K562 (cell line): ENCODE measurements around the gene KMT2A. TPM values are rescaled to one million over a fixed set of nuclear protein-coding genes. Genes with fewer than 3 reads are reported as not detected.
A peak's percentile ranks its signal among the peaks of the same experiment; 100 is the strongest.

Experiments used
- BRD4 ChIP-seq: fragments of 200-600 bp; sonication (generic); IDR thresholded peaks from 2 replicates; pipeline ENCODE4 v1.6.1; 2017; ENCODE audit warnings: inconsistent platforms
- HDAC1 ChIP-seq, 2 experiments: fragments of 450-650 bp; IDR thresholded peaks; 2 replicates each; pipeline ENCODE4 v1.6.1; 2016 to 2017; ENCODE audit warnings: inconsistent platforms in 1 of 2, mild to moderate bottlenecking in 1 of 2, moderate library complexity in 1 of 2
- MAZ ChIP-seq, 2 experiments: fragments of 450-650 bp in 1 of 2; sonication (generic) in 1 of 2; formaldehyde crosslinking; IDR thresholded peaks in 1 of 2; conservative IDR thresholded peaks in 1 of 2; 2 replicates each; pipeline versions ENCODE4 v1.4.0 to v1.5.0; 2020; ENCODE audit warnings: mild to moderate bottlenecking in 1 of 2, missing genetic modification reagents in 1 of 2
- NFRKB ChIP-seq: fragments of 450-650 bp; IDR thresholded peaks from 2 replicates; pipeline ENCODE4 v1.6.1; 2016; ENCODE audit warnings: low read depth
- POLR2AphosphoS5 ChIP-seq: IDR thresholded peaks from 2 replicates; pipeline ENCODE4 v1.6.1; 2011; ENCODE audit warnings: mild to moderate bottlenecking, low read depth, low read length, moderate library complexity; ENCODE audit not compliant: control insufficient read depth, insufficient read depth
- RBBP5 ChIP-seq: fragments of 200-600 bp; sonication (generic); IDR thresholded peaks from 2 replicates; pipeline ENCODE4 v1.6.1; 2012; ENCODE audit warnings: borderline replicate concordance, mild to moderate bottlenecking, low read length, control low read depth, inconsistent platforms; ENCODE audit not compliant: insufficient read depth, poor library complexity, severe bottlenecking
- SIN3B ChIP-seq: fragments of 450-650 bp; IDR thresholded peaks from 2 replicates; pipeline ENCODE4 v1.6.1; 2017; ENCODE audit warnings: low read depth, mild to moderate bottlenecking, moderate library complexity
- ZNF12 ChIP-seq: sonication (generic); formaldehyde crosslinking; IDR thresholded peaks from 2 replicates; pipeline ENCODE4 v1.4.0; 2020; ENCODE audit warnings: mild to moderate bottlenecking, missing genetic modification reagents
- ZNF431 ChIP-seq: sonication (generic); formaldehyde crosslinking; IDR thresholded peaks from 2 replicates; pipeline ENCODE4 v1.8.0; 2022; ENCODE audit warnings: mild to moderate bottlenecking, missing genetic modification reagents
- polyA plus RNA-seq, 8 experiments: library from polyadenylated mRNA; depleted of rRNA in 4 of 8; stranded (reverse) in 5 of 8; unstranded in 3 of 8; fragments of >200 nt; fragmentation: Nextera tagmentation in 2 of 8; fragmentation: Illumina TruSeq in 1 of 8; extraction: Ambion mirVana in 2 of 8; extraction: Trizol in 1 of 8; gene quantifications; 2 replicates each; pipeline versions ENCODE4 v1.2.1 to v1.2.3, GENCODE V29; 2011 to 2014; ENCODE audit warnings: inconsistent platforms in 1 of 8, missing spikeins in 1 of 8
- total RNA-seq, 7 experiments: library from RNA; depleted of rRNA in 6 of 7; stranded (reverse); fragments of >200 nt in 6 of 7; fragmentation: Illumina TruSeq in 2 of 7; extraction: Trizol in 2 of 7; gene quantifications; 2 replicates each; pipeline versions ENCODE4 v1.2.1 to v1.2.3, GENCODE V29; 2011 to 2021; ENCODE audit warnings: low replicate concordance in 1 of 7
- TF ChIP-seq, protein P1 (sequence below): fragments of 450-650 bp; IDR thresholded peaks from one replicate; pipeline ENCODE4 v1.6.1; 2018; ENCODE audit warnings: mild to moderate bottlenecking, moderate library complexity; ENCODE audit not compliant: partially characterized antibody
- TF ChIP-seq, protein P2 (sequence below): sonication (generic); formaldehyde crosslinking; IDR thresholded peaks from 2 replicates; pipeline ENCODE4 v1.8.0; 2022; ENCODE audit warnings: mild to moderate bottlenecking, missing genetic modification reagents
- TF ChIP-seq, protein P3 (sequence below): fragments of 200-800 bp; sonication (Bioruptor generic); IDR thresholded peaks from 2 replicates; pipeline ENCODE4 v1.6.1; 2017; ENCODE audit warnings: missing genetic modification characterization, missing compliant biosample characterization
- TF ChIP-seq, protein P4 (sequence below): fragments of 200-800 bp; sonication (Bioruptor generic); IDR thresholded peaks from 2 replicates; pipeline ENCODE4 v1.6.1; 2017; ENCODE audit warnings: missing genetic modification characterization, missing compliant biosample characterization
- TF ChIP-seq, protein P5 (sequence below): fragments of 450-650 bp; IDR thresholded peaks from 2 replicates; pipeline ENCODE4 v1.6.1; 2016; ENCODE audit warnings: borderline replicate concordance

The KMT2A gene
- total and polyA plus RNA-seq, 9 of the 15 experiments (the other 6 are each of a cell fraction or from before 2014, with no cell fraction given), result 9.6 to 59.9 (median 32.6) TPM

DNA sequence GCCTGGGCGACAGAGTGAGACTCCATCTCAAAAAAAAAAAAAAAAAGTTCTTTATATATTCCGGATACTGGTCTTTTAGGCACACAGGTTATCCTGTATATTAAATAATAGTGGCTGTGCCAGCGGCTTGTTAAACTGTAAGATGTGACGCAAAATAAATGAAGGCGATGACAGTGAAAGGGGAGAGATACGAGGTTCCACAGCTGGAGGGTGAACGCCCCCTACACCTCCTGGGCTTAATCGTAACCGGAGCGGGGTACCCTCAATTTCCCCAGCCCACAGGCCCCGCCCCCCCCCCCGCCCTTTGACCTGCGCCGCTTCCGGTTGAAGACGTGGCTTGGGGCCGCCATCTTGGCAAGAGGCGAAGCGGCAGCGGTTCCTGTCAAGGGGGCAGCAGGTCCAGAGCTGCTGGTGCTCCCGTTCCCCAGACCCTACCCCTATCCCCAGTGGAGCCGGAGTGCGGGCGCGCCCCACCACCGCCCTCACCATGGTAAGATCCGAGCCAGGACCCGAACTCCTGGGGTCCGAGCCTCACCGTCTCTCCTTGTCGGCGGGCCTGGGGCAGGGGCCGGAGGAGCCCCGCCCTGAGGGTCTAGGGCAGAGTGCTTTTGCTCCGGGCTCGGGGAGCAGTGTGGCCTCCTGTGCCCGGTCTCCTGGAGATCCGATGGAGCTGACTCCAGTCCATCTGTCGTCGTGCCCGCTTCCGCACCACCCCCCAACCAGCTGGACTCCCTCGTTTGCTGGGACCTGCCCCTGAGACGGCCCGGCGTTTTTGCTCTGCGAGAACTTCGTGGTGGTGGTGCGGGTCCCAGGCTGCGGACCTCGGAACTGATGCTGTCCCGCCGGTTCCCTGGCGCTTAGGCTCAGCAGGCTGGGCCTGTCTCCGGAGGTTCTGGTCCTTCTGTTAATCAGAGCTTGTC, 136.0 kb downstream of the KMT2A start, which contains the start of gene ARCN1 (continued):
- peak in 1 of 2 experiments; percentile 73; a peak in 1 of 4 replicates for TF ChIP-seq HDAC1 (IDR thresholded peaks at IDR 0.05)
- TF ChIP-seq, protein P1, sequence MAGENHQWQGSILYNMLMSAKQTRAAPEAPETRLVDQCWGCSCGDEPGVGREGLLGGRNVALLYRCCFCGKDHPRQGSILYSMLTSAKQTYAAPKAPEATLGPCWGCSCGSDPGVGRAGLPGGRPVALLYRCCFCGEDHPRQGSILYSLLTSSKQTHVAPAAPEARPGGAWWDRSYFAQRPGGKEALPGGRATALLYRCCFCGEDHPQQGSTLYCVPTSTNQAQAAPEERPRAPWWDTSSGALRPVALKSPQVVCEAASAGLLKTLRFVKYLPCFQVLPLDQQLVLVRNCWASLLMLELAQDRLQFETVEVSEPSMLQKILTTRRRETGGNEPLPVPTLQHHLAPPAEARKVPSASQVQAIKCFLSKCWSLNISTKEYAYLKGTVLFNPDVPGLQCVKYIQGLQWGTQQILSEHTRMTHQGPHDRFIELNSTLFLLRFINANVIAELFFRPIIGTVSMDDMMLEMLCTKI, result no peak
- peak; percentile 97 for TF ChIP-seq BRD4
- TF ChIP-seq, protein P2, sequence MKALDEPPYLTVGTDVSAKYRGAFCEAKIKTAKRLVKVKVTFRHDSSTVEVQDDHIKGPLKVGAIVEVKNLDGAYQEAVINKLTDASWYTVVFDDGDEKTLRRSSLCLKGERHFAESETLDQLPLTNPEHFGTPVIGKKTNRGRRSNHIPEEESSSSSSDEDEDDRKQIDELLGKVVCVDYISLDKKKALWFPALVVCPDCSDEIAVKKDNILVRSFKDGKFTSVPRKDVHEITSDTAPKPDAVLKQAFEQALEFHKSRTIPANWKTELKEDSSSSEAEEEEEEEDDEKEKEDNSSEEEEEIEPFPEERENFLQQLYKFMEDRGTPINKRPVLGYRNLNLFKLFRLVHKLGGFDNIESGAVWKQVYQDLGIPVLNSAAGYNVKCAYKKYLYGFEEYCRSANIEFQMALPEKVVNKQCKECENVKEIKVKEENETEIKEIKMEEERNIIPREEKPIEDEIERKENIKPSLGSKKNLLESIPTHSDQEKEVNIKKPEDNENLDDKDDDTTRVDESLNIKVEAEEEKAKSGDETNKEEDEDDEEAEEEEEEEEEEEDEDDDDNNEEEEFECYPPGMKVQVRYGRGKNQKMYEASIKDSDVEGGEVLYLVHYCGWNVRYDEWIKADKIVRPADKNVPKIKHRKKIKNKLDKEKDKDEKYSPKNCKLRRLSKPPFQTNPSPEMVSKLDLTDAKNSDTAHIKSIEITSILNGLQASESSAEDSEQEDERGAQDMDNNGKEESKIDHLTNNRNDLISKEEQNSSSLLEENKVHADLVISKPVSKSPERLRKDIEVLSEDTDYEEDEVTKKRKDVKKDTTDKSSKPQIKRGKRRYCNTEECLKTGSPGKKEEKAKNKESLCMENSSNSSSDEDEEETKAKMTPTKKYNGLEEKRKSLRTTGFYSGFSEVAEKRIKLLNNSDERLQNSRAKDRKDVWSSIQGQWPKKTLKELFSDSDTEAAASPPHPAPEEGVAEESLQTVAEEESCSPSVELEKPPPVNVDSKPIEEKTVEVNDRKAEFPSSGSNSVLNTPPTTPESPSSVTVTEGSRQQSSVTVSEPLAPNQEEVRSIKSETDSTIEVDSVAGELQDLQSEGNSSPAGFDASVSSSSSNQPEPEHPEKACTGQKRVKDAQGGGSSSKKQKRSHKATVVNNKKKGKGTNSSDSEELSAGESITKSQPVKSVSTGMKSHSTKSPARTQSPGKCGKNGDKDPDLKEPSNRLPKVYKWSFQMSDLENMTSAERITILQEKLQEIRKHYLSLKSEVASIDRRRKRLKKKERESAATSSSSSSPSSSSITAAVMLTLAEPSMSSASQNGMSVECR, result peak; percentile 76; the same call in 1 of the 2 replicates
- TF ChIP-seq, protein P3, sequence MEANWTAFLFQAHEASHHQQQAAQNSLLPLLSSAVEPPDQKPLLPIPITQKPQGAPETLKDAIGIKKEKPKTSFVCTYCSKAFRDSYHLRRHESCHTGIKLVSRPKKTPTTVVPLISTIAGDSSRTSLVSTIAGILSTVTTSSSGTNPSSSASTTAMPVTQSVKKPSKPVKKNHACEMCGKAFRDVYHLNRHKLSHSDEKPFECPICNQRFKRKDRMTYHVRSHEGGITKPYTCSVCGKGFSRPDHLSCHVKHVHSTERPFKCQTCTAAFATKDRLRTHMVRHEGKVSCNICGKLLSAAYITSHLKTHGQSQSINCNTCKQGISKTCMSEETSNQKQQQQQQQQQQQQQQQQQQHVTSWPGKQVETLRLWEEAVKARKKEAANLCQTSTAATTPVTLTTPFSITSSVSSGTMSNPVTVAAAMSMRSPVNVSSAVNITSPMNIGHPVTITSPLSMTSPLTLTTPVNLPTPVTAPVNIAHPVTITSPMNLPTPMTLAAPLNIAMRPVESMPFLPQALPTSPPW (CRISPR knock-in tag), result peak; percentile 94
- TF ChIP-seq MAZ (CRISPR knock-in tag; conservative IDR thresholded peaks at IDR 0.05 in 1 of 2, IDR thresholded peaks at IDR 0.05 in 1 of 2), result peak; percentile 64 to 81; a peak in 3 of 4 replicates
- TF ChIP-seq, protein P4, sequence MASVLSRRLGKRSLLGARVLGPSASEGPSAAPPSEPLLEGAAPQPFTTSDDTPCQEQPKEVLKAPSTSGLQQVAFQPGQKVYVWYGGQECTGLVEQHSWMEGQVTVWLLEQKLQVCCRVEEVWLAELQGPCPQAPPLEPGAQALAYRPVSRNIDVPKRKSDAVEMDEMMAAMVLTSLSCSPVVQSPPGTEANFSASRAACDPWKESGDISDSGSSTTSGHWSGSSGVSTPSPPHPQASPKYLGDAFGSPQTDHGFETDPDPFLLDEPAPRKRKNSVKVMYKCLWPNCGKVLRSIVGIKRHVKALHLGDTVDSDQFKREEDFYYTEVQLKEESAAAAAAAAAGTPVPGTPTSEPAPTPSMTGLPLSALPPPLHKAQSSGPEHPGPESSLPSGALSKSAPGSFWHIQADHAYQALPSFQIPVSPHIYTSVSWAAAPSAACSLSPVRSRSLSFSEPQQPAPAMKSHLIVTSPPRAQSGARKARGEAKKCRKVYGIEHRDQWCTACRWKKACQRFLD (CRISPR knock-in tag), result peak; percentile 49; the same call in 1 of the 2 replicates
- peak; percentile 77 for TF ChIP-seq POLR2AphosphoS5
- no peak for TF ChIP-seq ZNF431 (CRISPR knock-in tag)
- TF ChIP-seq RBBP5, result peak; percentile 86
- peak; percentile 87; the same call in 1 of the 2 replicates for TF ChIP-seq NFRKB
- 0 out of 2 replicates have a peak, but pooled peaks have one; percentile 75 for TF ChIP-seq ZNF12 (CRISPR knock-in tag)
- peak; percentile 38; the same call in 1 of the 2 replicates for TF ChIP-seq SIN3B
- TF ChIP-seq, protein P5, sequence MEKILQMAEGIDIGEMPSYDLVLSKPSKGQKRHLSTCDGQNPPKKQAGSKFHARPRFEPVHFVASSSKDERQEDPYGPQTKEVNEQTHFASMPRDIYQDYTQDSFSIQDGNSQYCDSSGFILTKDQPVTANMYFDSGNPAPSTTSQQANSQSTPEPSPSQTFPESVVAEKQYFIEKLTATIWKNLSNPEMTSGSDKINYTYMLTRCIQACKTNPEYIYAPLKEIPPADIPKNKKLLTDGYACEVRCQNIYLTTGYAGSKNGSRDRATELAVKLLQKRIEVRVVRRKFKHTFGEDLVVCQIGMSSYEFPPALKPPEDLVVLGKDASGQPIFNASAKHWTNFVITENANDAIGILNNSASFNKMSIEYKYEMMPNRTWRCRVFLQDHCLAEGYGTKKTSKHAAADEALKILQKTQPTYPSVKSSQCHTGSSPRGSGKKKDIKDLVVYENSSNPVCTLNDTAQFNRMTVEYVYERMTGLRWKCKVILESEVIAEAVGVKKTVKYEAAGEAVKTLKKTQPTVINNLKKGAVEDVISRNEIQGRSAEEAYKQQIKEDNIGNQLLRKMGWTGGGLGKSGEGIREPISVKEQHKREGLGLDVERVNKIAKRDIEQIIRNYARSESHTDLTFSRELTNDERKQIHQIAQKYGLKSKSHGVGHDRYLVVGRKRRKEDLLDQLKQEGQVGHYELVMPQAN, result peak; percentile 64
